Measurements from ENCODE around the gene TNFRSF11A. TPM values are rescaled to one million over a fixed set of nuclear protein-coding genes. Genes with fewer than 3 reads are reported as not detected.

TNFRSF11A gene
- polyA plus RNA-seq, 1 donor from 2014 or later = not detected

DNA sequence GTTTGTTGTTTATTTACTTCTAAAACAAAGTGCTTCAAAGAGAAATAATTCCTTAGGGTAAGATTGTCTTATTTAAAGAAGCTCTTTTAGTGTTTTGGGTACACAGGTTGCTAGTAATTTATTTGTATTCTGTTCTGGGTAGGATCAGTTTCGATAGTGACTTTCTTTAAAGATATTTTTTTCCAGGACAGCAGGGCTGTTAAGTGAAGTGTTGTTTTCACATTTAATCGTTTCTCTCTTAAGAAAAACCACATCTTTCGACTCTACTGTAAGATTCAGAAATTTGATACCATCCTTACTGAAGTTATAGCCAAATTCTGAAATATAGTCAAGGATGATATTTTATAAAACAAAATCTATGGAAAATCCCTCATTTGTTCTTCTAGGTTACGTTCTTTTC, 17.8 kb downstream of the TNFRSF11A start:
- Histone ChIP-seq H3K4me3 (ENCODE audit: low read length) (no peak overlapping the region), H3K9me2 (ENCODE audit: insufficient read depth, low read length) (no peaks in the 10 kb centered on the region), H3K9me3 (ENCODE audit: low read length) (no peaks in the 10 kb centered on the region), H2AFZ (ENCODE audit: low read depth, low read length) (no peak overlapping the region), H4K20me1 (ENCODE audit: insufficient read depth) (no peaks in the 10 kb centered on the region), H3K4me2 (ENCODE audit: low read length) (no peak overlapping the region), H3K79me2 (replicated peaks; ENCODE audit: insufficient read depth, low read length) (no peaks in the 10 kb centered on the region), H3K9ac (ENCODE audit: low read length) (no peak overlapping the region), H3F3A (ENCODE audit: insufficient read depth, low read length, poor library complexity, severe bottlenecking) (no peaks in the 10 kb centered on the region), H3K36me3 (ENCODE audit: insufficient read depth, low read length) (no peaks in the 10 kb centered on the region), H3K27ac (ENCODE audit: low read length) (no peak overlapping the region), H3K27me3 (ENCODE audit: insufficient read depth, low read depth, low read length) (no peaks in the 10 kb centered on the region)
- TF ChIP-seq, protein P1, sequence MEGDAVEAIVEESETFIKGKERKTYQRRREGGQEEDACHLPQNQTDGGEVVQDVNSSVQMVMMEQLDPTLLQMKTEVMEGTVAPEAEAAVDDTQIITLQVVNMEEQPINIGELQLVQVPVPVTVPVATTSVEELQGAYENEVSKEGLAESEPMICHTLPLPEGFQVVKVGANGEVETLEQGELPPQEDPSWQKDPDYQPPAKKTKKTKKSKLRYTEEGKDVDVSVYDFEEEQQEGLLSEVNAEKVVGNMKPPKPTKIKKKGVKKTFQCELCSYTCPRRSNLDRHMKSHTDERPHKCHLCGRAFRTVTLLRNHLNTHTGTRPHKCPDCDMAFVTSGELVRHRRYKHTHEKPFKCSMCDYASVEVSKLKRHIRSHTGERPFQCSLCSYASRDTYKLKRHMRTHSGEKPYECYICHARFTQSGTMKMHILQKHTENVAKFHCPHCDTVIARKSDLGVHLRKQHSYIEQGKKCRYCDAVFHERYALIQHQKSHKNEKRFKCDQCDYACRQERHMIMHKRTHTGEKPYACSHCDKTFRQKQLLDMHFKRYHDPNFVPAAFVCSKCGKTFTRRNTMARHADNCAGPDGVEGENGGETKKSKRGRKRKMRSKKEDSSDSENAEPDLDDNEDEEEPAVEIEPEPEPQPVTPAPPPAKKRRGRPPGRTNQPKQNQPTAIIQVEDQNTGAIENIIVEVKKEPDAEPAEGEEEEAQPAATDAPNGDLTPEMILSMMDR (IDR thresholded peaks at IDR 0.05; ENCODE audit: poor library complexity, severe bottlenecking) = no peak
- no peak for TF ChIP-seq POLR2AphosphoS5 (IDR thresholded peaks at IDR 0.05)

DNA sequence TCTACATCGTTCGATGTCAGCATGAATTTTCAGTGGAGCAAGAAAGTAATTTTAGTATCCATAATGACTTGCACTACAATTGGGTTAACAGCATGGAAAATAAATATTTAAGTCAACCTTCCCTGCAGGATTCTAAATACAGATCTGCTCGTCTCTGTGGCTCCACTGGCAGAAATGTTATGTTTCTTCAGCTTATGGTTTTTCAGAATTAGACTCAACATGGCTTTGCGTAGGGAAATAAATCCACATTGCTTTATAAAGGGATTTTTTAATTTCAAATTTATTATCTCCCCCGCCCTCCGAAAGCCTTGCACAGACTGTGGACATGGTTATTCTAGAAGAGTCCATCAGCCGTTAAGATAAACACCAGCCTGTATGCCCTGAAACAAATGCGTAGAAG, 18.2 kb downstream of the TNFRSF11A start:
- Histone ChIP-seq H2AFZ (ENCODE audit: low read depth, low read length) (no peak overlapping the region), H3F3A (ENCODE audit: insufficient read depth, low read length, poor library complexity, severe bottlenecking) (no peaks in the 10 kb centered on the region), H4K20me1 (ENCODE audit: insufficient read depth) (no peaks in the 10 kb centered on the region), H3K9ac (ENCODE audit: low read length) (no peak overlapping the region), H3K79me2 (replicated peaks; ENCODE audit: insufficient read depth, low read length) (no peaks in the 10 kb centered on the region), H3K4me3 (ENCODE audit: low read length) (no peak overlapping the region), H3K36me3 (ENCODE audit: insufficient read depth, low read length) (no peaks in the 10 kb centered on the region), H3K27ac (ENCODE audit: low read length) (no peak overlapping the region), H3K4me2 (ENCODE audit: low read length) (no peak overlapping the region), H3K27me3 (ENCODE audit: insufficient read depth, low read depth, low read length) (no peaks in the 10 kb centered on the region), H3K9me3 (ENCODE audit: low read length) (no peaks in the 10 kb centered on the region), H3K9me2 (ENCODE audit: insufficient read depth, low read length) (no peaks in the 10 kb centered on the region)
- TF ChIP-seq POLR2AphosphoS5 (IDR thresholded peaks at IDR 0.05) = no peak
- no peak for TF ChIP-seq TAF1 (IDR thresholded peaks at IDR 0.05; ENCODE audit: low read depth)
- TF ChIP-seq RAD21 (conservative IDR thresholded peaks at IDR 0.05) = no peak
- TF ChIP-seq, protein P2, sequence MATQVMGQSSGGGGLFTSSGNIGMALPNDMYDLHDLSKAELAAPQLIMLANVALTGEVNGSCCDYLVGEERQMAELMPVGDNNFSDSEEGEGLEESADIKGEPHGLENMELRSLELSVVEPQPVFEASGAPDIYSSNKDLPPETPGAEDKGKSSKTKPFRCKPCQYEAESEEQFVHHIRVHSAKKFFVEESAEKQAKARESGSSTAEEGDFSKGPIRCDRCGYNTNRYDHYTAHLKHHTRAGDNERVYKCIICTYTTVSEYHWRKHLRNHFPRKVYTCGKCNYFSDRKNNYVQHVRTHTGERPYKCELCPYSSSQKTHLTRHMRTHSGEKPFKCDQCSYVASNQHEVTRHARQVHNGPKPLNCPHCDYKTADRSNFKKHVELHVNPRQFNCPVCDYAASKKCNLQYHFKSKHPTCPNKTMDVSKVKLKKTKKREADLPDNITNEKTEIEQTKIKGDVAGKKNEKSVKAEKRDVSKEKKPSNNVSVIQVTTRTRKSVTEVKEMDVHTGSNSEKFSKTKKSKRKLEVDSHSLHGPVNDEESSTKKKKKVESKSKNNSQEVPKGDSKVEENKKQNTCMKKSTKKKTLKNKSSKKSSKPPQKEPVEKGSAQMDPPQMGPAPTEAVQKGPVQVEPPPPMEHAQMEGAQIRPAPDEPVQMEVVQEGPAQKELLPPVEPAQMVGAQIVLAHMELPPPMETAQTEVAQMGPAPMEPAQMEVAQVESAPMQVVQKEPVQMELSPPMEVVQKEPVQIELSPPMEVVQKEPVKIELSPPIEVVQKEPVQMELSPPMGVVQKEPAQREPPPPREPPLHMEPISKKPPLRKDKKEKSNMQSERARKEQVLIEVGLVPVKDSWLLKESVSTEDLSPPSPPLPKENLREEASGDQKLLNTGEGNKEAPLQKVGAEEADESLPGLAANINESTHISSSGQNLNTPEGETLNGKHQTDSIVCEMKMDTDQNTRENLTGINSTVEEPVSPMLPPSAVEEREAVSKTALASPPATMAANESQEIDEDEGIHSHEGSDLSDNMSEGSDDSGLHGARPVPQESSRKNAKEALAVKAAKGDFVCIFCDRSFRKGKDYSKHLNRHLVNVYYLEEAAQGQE (IDR thresholded peaks at IDR 0.05; ENCODE audit: borderline replicate concordance) = no peak

DNA sequence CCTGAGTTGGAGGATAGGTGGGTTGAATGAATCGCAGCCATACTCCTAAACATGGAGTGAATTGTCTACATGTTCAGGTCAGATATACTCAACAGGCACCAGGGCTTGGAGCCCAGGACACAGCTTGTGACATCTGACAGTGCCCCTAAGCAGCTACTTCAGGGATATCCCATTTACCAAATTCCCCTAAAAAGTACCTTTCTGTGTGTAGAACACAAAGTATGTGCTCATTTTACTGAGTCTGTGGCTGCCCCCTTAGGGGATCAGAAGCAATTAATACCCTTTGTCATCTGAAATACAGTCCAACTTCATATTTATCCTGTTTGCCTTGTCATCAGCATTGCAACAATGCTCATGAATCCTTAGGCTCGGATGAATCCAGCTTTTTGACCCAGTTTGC, 20.8 kb downstream of the TNFRSF11A start:
- H4K20me1 ChIP-seq (ENCODE audit: insufficient read depth) = no peaks in the 10 kb centered on the region
- no peaks in the 10 kb centered on the region for H3K27me3 ChIP-seq (ENCODE audit: insufficient read depth, low read depth, low read length)
- no peaks in the 10 kb centered on the region for H3K79me2 ChIP-seq (replicated peaks; ENCODE audit: insufficient read depth, low read length)
- TF ChIP-seq EZH2 (IDR thresholded peaks at IDR 0.05; ENCODE audit: borderline replicate concordance, insufficient read depth, low read length, poor library complexity, severe bottlenecking) (no peak), EP300 (conservative IDR thresholded peaks at IDR 0.05; ENCODE audit: poor library complexity, severe bottlenecking) (no peak), TAF1 (IDR thresholded peaks at IDR 0.05; ENCODE audit: low read depth) (no peak), SMC3 (conservative IDR thresholded peaks at IDR 0.05; ENCODE audit: poor library complexity) (no peak), RAD21 (conservative IDR thresholded peaks at IDR 0.05) (no peak), POLR2AphosphoS5 (IDR thresholded peaks at IDR 0.05) (no peak), MXI1 (conservative IDR thresholded peaks at IDR 0.05; ENCODE audit: poor library complexity, severe bottlenecking) (no peak)
- TF ChIP-seq, protein P1 (IDR thresholded peaks at IDR 0.05; ENCODE audit: poor library complexity, severe bottlenecking) = no peak
- TF ChIP-seq, protein P2 (IDR thresholded peaks at IDR 0.05; ENCODE audit: borderline replicate concordance) = no peak
- H3F3A ChIP-seq (ENCODE audit: insufficient read depth, low read length, poor library complexity, severe bottlenecking) = no peaks in the 10 kb centered on the region
- no peak overlapping the region for H3K4me2 ChIP-seq (ENCODE audit: low read length)
- no peaks in the 10 kb centered on the region for H3K36me3 ChIP-seq (ENCODE audit: insufficient read depth, low read length)
- H3K9me3 ChIP-seq (ENCODE audit: low read length) = no peaks in the 10 kb centered on the region
- H3K9me2 ChIP-seq (ENCODE audit: insufficient read depth, low read length) = no peaks in the 10 kb centered on the region
- no peak overlapping the region for H3K4me3 ChIP-seq (ENCODE audit: low read length)
- H2AFZ ChIP-seq (ENCODE audit: low read depth, low read length) = no peak overlapping the region
- no peak overlapping the region for H3K27ac ChIP-seq (ENCODE audit: low read length)
- no peak overlapping the region for H3K9ac ChIP-seq (ENCODE audit: low read length)

All from neural cell (in vitro differentiated cells).